ENCODE results near the gene CDK17. TPM values are rescaled to one million over a fixed set of nuclear protein-coding genes. Genes with fewer than 3 reads are reported as not detected.
"Not testable (repeated sequence)": the region's sequence is repeated elsewhere in the genome, so short reads cannot be mapped to it uniquely, and the experiment has no call there.

Gene CDK17
- total and polyA plus RNA-seq, 10 donors = 12.9 to 108 (median 66.4) TPM

DNA sequence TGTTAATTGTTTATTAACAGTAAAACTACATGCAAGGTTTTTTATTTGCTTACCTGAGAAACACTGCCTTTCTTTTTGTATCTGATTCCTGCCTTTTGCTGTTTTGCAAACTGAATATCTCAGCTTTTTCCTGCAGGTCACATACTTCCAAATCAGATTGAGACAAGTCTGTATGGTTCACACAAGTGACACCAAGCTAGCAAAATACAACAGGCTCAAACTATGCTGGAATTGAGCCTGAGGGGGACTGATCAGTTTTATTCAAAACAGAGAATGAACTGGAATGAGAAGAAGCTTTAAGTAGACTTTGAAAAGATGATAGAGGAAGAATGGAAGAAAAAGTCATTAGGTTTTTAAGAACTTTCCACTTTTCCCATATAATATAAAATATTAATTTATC is 12.2 kb upstream of the CDK17 start:
- Histone ChIP-seq H3K27ac (no peak overlapping the region), H3K27me3 (replicated peaks in 1 of 7) (no peaks in the 10 kb centered on the region), H3K4me3 (no peak overlapping the region), H3K9me3 (no peaks in the 10 kb centered on the region), H3K36me3 (no peaks in the 10 kb centered on the region), H3K4me1 (peaks cover 0 to 36% (median 13%) of the 10 kb centered on the region in 6 donors)
- intact Hi-C loops (cut with DNase I; ENCODE audit: low total_unique reads) = loop anchor here (10.0 kb wide), 1 partner anchor 92 kb away; no protein-coding TSS in a partner anchor
- no peak for TF ChIP-seq POLR2AphosphoS5 (IDR thresholded peaks at IDR 0.05)
- TF ChIP-seq, protein P1, sequence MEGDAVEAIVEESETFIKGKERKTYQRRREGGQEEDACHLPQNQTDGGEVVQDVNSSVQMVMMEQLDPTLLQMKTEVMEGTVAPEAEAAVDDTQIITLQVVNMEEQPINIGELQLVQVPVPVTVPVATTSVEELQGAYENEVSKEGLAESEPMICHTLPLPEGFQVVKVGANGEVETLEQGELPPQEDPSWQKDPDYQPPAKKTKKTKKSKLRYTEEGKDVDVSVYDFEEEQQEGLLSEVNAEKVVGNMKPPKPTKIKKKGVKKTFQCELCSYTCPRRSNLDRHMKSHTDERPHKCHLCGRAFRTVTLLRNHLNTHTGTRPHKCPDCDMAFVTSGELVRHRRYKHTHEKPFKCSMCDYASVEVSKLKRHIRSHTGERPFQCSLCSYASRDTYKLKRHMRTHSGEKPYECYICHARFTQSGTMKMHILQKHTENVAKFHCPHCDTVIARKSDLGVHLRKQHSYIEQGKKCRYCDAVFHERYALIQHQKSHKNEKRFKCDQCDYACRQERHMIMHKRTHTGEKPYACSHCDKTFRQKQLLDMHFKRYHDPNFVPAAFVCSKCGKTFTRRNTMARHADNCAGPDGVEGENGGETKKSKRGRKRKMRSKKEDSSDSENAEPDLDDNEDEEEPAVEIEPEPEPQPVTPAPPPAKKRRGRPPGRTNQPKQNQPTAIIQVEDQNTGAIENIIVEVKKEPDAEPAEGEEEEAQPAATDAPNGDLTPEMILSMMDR (IDR thresholded peaks at IDR 0.05 in 8 of 11, conservative IDR thresholded peaks at IDR 0.05 in 3 of 11) = no peak
- TF ChIP-seq POLR2A (IDR thresholded peaks at IDR 0.05) = no peak
- DNase-seq = no peak

DNA sequence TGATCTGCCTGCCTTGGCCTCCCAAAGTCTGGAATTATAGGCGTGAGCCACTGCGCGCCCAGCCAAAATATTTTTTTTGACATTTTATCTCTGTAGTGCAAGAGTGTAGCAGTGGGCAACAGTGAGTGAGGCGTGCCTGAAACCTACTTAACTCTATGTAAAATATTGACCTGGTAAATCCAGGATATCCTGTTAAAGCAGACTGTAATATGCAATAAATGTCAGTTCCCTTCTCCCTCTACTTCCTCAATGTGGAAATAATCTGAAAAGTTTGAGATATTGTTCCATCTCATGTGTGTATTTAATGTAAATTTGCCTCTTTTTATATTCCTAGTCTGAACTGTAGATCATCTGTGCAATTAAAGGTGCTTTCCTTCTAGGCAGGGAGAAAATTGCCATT is 9.5 kb upstream of the CDK17 start:
- intact Hi-C loops (cut with DNase I; ENCODE audit: low total_unique reads) = loop anchor here (10.0 kb wide), 3 partner anchors 75 to 345 kb away; partner anchors contain the start of gene CFAP54
- Histone ChIP-seq H3K9me3 (no peaks in the 10 kb centered on the region), H3K27ac (peak overlapping the region in 3 of 8 donors; percentile 4 to 58 (median 37)), H3K27me3 (replicated peaks in 1 of 7) (no peaks in the 10 kb centered on the region), H3K4me3 (no peak overlapping the region), H3K4me1 (peaks cover 0 to 33% (median 14%) of the 10 kb centered on the region in 6 donors), H3K36me3 (no peaks in the 10 kb centered on the region)
- DNase-seq = no peak
- WGBS, 5 donors = 33 to 67% (median 48%) methylated on average over 4 of the region's 4 CpGs
- TF ChIP-seq, protein P1 (IDR thresholded peaks at IDR 0.05 in 8 of 11, conservative IDR thresholded peaks at IDR 0.05 in 3 of 11) = no peak
- TF ChIP-seq POLR2A (IDR thresholded peaks at IDR 0.05) (no peak), POLR2AphosphoS5 (IDR thresholded peaks at IDR 0.05) (no peak)

DNA sequence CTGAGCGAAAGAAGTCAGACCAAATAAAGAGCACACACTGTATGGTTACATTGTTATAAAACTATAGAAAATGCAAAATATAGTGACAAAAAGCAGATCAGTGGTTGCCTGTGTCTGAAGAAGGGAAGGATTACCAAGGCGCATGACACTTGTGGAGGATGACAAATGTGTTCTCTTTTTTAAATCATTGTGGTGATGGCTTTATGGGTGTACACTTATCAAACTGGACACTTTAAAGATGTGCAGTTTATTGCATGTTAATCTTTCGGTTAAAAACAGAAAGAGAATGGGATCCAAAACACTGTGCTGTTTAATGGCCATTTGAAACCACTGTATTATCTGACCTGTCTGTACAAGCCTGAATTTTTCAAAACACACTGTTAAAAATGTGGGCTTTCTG is 8.8 kb upstream of the CDK17 start:
- Histone ChIP-seq H3K27me3 (replicated peaks in 1 of 7) (no peaks in the 10 kb centered on the region), H3K36me3 (no peaks in the 10 kb centered on the region), H3K9me3 (no peaks in the 10 kb centered on the region), H3K4me1 (peaks cover 0 to 33% (median 16%) of the 10 kb centered on the region in 6 donors), H3K27ac (peak overlapping the region in 1 of 8 donors; percentile 79), H3K4me3 (no peak overlapping the region)
- intact Hi-C loops (cut with DNase I; ENCODE audit: low total_unique reads) = loop anchor here (10.0 kb wide), 2 partner anchors 76 to 344 kb away; partner anchors contain the start of gene CFAP54
- DNase-seq = no peak
- WGBS, 5 donors = 95 to 99% (median 97%) methylated on average over 3 of the region's 3 CpGs
- TF ChIP-seq, protein P1 (IDR thresholded peaks at IDR 0.05 in 8 of 11, conservative IDR thresholded peaks at IDR 0.05 in 3 of 11) = no peak
- no peak for TF ChIP-seq POLR2A (IDR thresholded peaks at IDR 0.05)
- TF ChIP-seq POLR2AphosphoS5 (IDR thresholded peaks at IDR 0.05) = no peak

DNA sequence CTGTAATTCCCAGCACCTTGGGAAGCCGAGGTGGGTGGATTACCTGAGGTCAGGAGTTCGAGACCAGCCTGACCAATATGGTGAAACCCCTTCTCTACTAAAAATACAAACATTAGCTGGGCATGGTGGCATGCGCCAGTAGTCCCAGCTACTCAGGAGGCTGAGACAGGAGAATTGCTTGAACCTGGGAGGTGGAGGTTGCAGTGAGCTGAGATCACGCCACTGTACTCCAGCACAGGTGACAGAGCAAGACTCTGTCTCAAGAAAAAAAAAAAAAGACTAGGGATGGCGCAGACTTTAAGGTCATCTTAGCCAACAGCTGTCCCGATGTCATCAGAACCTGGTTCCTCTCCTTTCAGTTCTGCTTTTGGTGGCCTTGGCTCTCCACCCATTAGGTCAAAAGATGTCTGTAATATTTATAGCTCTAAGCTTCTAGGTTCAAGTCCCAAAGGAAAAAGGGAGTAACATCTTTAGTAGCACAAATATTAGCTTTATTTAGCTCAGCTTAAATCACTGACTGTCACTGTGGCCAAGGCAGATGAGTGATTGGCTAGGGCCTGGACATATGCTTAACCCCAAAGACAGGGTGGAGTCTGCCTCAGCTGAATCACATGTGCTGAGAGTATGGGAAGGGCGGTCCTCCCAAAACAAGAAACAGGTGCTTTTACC is 7.3 kb upstream of the CDK17 start:
- intact Hi-C loops (cut with DNase I; ENCODE audit: low total_unique reads) = loop anchor here (10.0 kb wide), 2 partner anchors 77 to 343 kb away; partner anchors contain the start of gene CFAP54
- H3K27ac ChIP-seq = peak overlapping the region in 7 of 8 donors; percentile 29 to 81 (median 69)

More for the DNA sequence above, 7.3 kb upstream of the CDK17 start:
- H3K36me3 ChIP-seq; DNase-seq; H3K9me3 ChIP-seq; H3K27me3 ChIP-seq (replicated peaks in 1 of 7): not testable (repeated sequence)
- Histone ChIP-seq H3K4me3 (peak overlapping the region in 1 of 8 donors; percentile 10), H3K4me1 (peaks cover 0 to 34% (median 16%) of the 10 kb centered on the region in 6 donors)
- peak in 1 of 3 donors; percentile 64 for TF ChIP-seq POLR2AphosphoS5 (IDR thresholded peaks at IDR 0.05)
- 50 to 63% (median 62%) methylated on average over 7 of the region's 7 CpGs for whole genome bisulfite sequencing, 5 donors
